ENCODE results near the gene SPAG6.

The SPAG6 gene

DNA sequence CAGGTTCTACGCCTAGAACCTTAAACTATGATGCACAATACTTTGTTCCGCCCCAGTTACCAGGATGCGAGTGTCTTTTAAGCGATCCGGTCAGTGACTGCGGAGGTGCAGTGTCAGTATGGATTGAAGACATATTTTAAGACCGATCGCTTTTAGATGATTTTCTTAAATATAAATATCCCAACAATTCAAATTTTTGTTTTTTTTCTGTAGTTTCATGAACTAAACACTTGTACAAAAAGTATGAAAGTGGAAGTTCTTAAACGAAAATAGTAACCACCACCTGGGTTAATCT, 28.3 kb upstream of the SPAG6 start:
- no peak for TF ChIP-seq CTCF (IDR thresholded peaks at IDR 0.05; ENCODE audit: low read depth, low read length)
- no peaks in the 10 kb centered on the region for H3K9me3 ChIP-seq
- no peaks in the 10 kb centered on the region for H3K36me3 ChIP-seq
- peak overlapping the region; percentile 94 for H3K4me3 ChIP-seq (ENCODE audit: low read depth, low read length)
- H3K4me1 ChIP-seq: no peaks in the 10 kb centered on the region
- DNase-seq: no peak
- H3K27me3 ChIP-seq: peaks cover 2% of the 10 kb centered on the region

DNA sequence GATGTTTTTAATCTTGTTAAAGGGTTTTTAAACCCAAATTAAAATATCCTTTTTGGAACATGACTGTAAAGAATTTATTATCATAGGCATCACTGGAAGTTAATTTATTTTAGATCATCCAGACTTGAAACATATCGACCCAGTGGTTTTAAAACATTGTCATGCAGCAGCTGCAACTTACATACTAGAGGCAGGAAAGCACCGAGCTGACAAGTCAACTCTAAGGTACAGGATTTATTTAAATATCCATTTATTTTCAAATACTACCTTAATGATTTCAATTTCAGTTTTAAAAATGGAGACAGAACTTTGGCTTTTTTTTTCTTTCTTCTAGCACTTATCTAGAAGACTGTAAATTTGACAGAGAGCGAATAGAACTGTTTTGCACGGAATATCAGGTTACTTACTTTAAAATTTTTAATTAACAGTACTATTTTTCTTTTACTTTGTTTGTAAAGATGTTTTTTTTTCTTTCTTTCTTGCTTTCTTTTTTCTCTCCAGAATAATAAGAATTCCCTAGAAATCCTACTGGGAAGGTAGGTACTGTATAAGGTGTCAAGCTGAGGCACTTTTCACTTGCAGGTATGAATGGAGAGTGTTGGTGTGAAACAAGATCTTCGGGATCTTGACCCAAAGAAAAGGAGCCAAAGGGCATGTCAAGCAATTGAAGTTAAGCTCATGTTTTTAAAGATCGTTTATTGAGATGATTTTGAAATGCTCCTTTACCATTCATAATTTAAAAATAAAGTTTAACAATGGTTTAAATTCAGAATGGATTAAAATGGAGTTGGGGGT, 27.3 kb upstream of the SPAG6 start:
- no peak for DNase-seq
- no peak for TF ChIP-seq CTCF (IDR thresholded peaks at IDR 0.05; ENCODE audit: low read depth, low read length)
- H3K4me3 ChIP-seq (ENCODE audit: low read depth, low read length): peak overlapping the region; percentile 94
- peaks cover 11% of the 10 kb centered on the region for H3K27me3 ChIP-seq
- no peaks in the 10 kb centered on the region for H3K4me1 ChIP-seq
- no peaks in the 10 kb centered on the region for H3K9me3 ChIP-seq
- no peaks in the 10 kb centered on the region for H3K36me3 ChIP-seq

GRCh38 chr10:22318772-22319171, 26.5 kb upstream of the SPAG6 start:
- no peak for TF ChIP-seq CTCF (IDR thresholded peaks at IDR 0.05; ENCODE audit: low read depth, low read length)
- peaks cover 5% of the 10 kb centered on the region; the same call in 1 of the 2 replicates for H3K4me1 ChIP-seq
- H3K4me3 ChIP-seq (ENCODE audit: low read depth, low read length): no peak overlapping the region; the same call in 1 of the 2 replicates
- no peaks in the 10 kb centered on the region for H3K9me3 ChIP-seq
- H3K27me3 ChIP-seq: peaks cover 13% of the 10 kb centered on the region
- H3K36me3 ChIP-seq: no peaks in the 10 kb centered on the region
- no peak for DNase-seq

DNA sequence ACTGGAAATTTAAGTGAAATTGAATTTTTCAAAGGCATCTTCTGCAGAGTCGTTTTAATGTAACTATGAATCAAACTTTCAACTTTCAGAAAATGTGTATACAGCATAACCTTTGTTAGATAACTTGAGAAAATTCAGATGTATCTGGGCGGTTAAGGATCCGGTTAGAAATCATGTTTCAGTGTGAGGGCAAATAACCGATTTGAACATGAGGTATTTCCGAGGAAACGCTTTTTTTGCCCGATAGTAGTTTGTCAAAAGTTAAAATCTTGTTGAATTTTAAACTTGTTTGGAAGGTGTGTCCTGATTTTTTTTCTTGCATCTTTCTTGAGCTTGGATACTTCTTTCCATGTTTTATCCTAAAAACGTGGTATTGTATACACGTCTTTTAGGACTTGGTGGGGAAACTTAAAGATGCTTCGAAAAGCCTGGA, 25.7 kb upstream of the SPAG6 start:
- Histone ChIP-seq H3K27me3 (peaks cover 13% of the 10 kb centered on the region), H3K36me3 (no peaks in the 10 kb centered on the region), H3K4me1 (peaks cover 13% of the 10 kb centered on the region), H3K4me3 (ENCODE audit: low read depth, low read length) (no peak overlapping the region; the same call in 1 of the 2 replicates), H3K9me3 (no peaks in the 10 kb centered on the region)
- TF ChIP-seq CTCF (IDR thresholded peaks at IDR 0.05; ENCODE audit: low read depth, low read length): no peak
- DNase-seq: no peak

DNA sequence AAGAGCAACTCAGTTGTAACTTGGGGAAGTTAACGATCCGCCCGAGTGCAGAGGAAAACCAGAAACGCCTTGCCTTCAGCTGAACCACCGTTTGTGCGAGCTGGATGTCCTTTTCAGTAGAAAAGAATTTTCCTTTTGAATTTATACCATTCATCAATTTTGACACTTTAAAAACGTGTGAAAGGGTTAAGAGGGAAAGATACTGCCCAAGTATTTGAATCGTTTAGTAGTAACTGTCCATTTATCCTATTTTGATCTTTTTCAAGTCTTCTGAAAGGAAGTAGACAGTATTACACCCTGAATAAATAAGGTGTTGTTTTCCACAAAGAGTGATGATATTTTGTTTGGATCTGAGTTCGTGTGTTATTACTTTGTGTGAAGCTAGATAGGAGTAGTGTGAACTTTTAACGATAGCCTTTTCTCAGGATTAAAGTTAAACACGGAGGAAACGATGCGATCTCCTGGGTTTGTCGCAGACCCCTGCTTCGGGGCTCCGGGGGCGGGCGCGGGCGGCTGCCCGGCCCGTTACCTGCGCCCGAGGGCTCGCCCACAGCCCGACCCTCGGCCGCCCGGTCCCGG, 25.2 kb upstream of the SPAG6 start:
- no peak for DNase-seq
- TF ChIP-seq CTCF (IDR thresholded peaks at IDR 0.05; ENCODE audit: low read depth, low read length): no peak
- H3K4me3 ChIP-seq (ENCODE audit: low read depth, low read length): peak overlapping the region; percentile 63
- no peaks in the 10 kb centered on the region for H3K9me3 ChIP-seq
- no peaks in the 10 kb centered on the region for H3K36me3 ChIP-seq
- H3K4me1 ChIP-seq: peaks cover 17% of the 10 kb centered on the region
- H3K27me3 ChIP-seq: peaks cover 13% of the 10 kb centered on the region

DNA sequence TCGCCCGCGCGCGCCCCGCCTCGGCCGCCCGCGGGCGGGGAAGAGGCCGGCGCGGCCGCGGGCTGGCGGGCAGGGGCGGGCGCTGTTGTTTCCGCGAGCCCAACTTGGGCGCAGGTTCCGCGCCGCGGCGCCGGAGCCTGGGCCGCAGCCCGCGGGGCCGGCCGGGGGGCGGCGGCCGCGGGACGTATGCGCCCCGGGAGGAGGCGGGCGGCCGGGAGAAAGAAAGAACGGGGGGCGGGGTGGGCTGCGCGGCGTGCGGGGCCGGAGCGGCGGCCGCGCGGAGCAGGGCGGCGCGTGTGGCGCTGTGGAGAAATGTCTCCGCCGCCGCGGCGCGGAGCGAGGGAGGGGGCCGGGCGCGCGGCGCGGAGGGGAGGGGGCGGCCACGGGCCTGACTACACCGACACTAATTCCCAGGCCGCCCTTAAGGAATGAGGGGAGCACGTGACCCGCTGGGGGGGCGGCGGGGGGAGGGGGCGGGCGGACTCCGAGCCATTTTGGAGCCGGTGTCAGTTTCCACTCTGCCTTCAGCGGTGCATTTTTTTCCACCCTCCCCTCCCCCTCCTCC, 24.6 kb upstream of the SPAG6 start, which contains the start of gene BMI1:
Gene BMI1, plus strand, starts transcription at position 509 of the 565 bp plus-strand sequence. CDS start 5,351 bp downstream, outside the sequence.
- Histone ChIP-seq H3K36me3 (no peaks in the 10 kb centered on the region), H3K27me3 (peaks cover 13% of the 10 kb centered on the region), H3K4me1 (peaks cover 17% of the 10 kb centered on the region), H3K9me3 (no peaks in the 10 kb centered on the region), H3K4me3 (ENCODE audit: low read depth, low read length) (peak within 1 kb of the TSS; percentile 77)
- TF ChIP-seq CTCF (IDR thresholded peaks at IDR 0.05; ENCODE audit: low read depth, low read length): no peak
- DNase-seq: peak; percentile 84
